GM23248 (cell line): ENCODE measurements around the gene PLIN1.

Experiments
- EZH2 ChIP-seq: fragments of 200-600 bp; sonication (generic); IDR thresholded peaks from 2 replicates; pipeline ENCODE4 v1.6.1; 2018; ENCODE audit warnings: antibody characterized with exemption, mild to moderate bottlenecking; ENCODE audit not compliant: insufficient read depth, poor library complexity, severe bottlenecking
- EZH2phosphoT487 ChIP-seq: fragments of 200-600 bp; sonication (generic); IDR thresholded peaks from 2 replicates; pipeline ENCODE4 v1.6.1; 2018; ENCODE audit warnings: antibody characterized with exemption, moderate library complexity, mild to moderate bottlenecking, low read depth; ENCODE audit not compliant: insufficient read depth

GRCh38 chr15:89652666-89653065 lies 26.5 kb downstream of the PLIN1 start:
- no peak for TF ChIP-seq EZH2
- no peak for TF ChIP-seq EZH2phosphoT487
